ENCODE results near the gene MAML1.

The MAML1 gene

DNA sequence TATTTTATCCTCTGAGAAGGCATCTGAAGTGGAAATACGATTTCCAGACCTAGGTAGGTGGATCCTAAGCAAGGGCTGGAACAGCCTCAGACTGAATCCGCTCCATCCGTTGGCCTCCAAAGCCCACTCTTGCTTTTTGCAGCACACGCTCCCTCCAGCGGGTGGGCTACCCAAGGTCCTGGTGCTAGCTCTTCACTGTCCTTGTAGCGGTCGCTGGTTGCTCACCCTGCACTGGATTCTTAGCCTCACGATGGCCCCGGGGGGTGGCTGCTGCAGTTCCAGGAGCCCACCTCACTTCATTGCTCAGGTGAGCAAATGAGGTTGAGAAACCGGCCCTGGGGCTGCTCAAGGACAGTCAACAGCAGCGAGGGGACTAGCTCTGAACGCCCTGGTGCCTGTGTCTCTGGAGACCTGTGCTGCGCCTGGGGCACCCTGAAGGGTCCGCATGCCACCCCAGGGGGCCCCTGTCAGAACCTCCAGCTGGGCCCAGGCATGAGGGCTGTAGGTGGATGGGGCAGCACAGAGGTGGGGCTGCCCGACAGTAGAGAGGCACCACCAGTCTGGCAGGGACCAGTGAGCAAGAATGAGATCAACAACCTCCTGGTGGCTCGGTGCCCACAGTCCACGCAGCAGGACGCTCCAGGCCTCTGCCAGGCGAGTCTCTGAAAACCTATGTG lies 69.7 kb downstream of the MAML1 start:
- Histone ChIP-seq H3K4me3 (ENCODE audit: low read length, poor library complexity, severe bottlenecking) (no peak overlapping the region), H3K9me2 (replicated peaks; ENCODE audit: low read depth, low read length) (no peaks in the 10 kb centered on the region), H4K20me1 (ENCODE audit: insufficient read depth, low read length, poor library complexity, severe bottlenecking) (peaks cover 14% of the 10 kb centered on the region), H3K9me3 (ENCODE audit: insufficient read depth, low read depth, low read length) (no peaks in the 10 kb centered on the region), H2AFZ (ENCODE audit: low read length) (no peak overlapping the region), H3K27me3 (ENCODE audit: insufficient read depth, low read length, poor library complexity, severe bottlenecking) (no peaks in the 10 kb centered on the region), H3K9ac (ENCODE audit: low read depth, low read length, poor library complexity, severe bottlenecking) (no peak overlapping the region), H3K4me1 (ENCODE audit: insufficient read depth, low read length, poor library complexity, severe bottlenecking) (peaks cover 14% of the 10 kb centered on the region), H3K4me2 (ENCODE audit: low read depth, low read length, poor library complexity, severe bottlenecking) (no peak overlapping the region), H3K79me2 (ENCODE audit: insufficient read depth, low read length) (peaks cover 18% of the 10 kb centered on the region), H3F3A (ENCODE audit: low read depth) (no peaks in the 10 kb centered on the region), H3K36me3 (ENCODE audit: insufficient read depth, low read length) (peaks cover 6% of the 10 kb centered on the region; the same call in 1 of the 2 replicates)
- TF ChIP-seq, protein P1, sequence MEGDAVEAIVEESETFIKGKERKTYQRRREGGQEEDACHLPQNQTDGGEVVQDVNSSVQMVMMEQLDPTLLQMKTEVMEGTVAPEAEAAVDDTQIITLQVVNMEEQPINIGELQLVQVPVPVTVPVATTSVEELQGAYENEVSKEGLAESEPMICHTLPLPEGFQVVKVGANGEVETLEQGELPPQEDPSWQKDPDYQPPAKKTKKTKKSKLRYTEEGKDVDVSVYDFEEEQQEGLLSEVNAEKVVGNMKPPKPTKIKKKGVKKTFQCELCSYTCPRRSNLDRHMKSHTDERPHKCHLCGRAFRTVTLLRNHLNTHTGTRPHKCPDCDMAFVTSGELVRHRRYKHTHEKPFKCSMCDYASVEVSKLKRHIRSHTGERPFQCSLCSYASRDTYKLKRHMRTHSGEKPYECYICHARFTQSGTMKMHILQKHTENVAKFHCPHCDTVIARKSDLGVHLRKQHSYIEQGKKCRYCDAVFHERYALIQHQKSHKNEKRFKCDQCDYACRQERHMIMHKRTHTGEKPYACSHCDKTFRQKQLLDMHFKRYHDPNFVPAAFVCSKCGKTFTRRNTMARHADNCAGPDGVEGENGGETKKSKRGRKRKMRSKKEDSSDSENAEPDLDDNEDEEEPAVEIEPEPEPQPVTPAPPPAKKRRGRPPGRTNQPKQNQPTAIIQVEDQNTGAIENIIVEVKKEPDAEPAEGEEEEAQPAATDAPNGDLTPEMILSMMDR (conservative IDR thresholded peaks at IDR 0.05; ENCODE audit: low read length): no peak
- no peak for TF ChIP-seq EZH2phosphoT487 (IDR thresholded peaks at IDR 0.05; ENCODE audit: borderline replicate concordance)

DNA sequence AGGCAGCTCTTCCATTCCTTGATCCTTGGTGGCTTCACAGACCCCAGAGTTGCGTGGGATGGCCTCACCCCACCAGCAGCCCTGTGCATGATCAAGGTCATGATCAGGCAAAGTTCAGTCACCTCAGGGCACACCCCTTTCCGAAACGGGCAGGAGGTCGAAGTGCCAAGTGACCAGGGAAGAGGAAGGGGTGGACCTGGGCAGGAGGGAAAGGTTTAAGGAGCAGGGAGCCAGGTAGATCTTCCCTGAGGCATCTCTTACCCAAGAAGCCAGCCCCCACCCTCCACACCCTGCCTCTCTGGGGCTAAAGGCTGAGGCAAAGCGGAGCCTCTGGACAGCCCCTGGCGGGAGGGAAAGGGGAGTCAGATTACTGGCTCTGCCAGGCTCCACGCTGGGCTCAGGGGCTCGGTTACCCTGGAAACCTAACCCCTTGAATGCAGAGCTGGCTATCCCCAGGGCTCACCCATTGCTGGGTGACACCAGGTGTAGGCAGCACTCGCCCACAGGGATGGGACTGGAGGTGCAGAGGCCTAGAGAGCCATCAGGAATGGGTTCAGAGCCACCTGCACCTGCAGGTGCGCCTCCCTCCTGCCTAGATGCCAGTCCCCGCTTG lies 70.4 kb downstream of the MAML1 start:
- H3K9me3 ChIP-seq (ENCODE audit: insufficient read depth, low read depth, low read length): no peaks in the 10 kb centered on the region
- no peak overlapping the region for H3K9ac ChIP-seq (ENCODE audit: low read depth, low read length, poor library complexity, severe bottlenecking)
- peaks cover 18% of the 10 kb centered on the region for H3K79me2 ChIP-seq (ENCODE audit: insufficient read depth, low read length)
- H3K27me3 ChIP-seq (ENCODE audit: insufficient read depth, low read length, poor library complexity, severe bottlenecking): no peaks in the 10 kb centered on the region
- H3K9me2 ChIP-seq (replicated peaks; ENCODE audit: low read depth, low read length): no peaks in the 10 kb centered on the region
- peak overlapping the region; percentile 85 for H3K4me2 ChIP-seq (ENCODE audit: low read depth, low read length, poor library complexity, severe bottlenecking)
- H3K4me3 ChIP-seq (ENCODE audit: low read length, poor library complexity, severe bottlenecking): no peak overlapping the region
- H2AFZ ChIP-seq (ENCODE audit: low read length): no peak overlapping the region
- H3F3A ChIP-seq (ENCODE audit: low read depth): no peaks in the 10 kb centered on the region
- H3K36me3 ChIP-seq (ENCODE audit: insufficient read depth, low read length): peaks cover 6% of the 10 kb centered on the region; the same call in 1 of the 2 replicates
- H3K4me1 ChIP-seq (ENCODE audit: insufficient read depth, low read length, poor library complexity, severe bottlenecking): peaks cover 14% of the 10 kb centered on the region
- H4K20me1 ChIP-seq (ENCODE audit: insufficient read depth, low read length, poor library complexity, severe bottlenecking): peaks cover 14% of the 10 kb centered on the region
- TF ChIP-seq, protein P1 (conservative IDR thresholded peaks at IDR 0.05; ENCODE audit: low read length): no peak
- TF ChIP-seq EZH2phosphoT487 (IDR thresholded peaks at IDR 0.05; ENCODE audit: borderline replicate concordance): no peak

DNA sequence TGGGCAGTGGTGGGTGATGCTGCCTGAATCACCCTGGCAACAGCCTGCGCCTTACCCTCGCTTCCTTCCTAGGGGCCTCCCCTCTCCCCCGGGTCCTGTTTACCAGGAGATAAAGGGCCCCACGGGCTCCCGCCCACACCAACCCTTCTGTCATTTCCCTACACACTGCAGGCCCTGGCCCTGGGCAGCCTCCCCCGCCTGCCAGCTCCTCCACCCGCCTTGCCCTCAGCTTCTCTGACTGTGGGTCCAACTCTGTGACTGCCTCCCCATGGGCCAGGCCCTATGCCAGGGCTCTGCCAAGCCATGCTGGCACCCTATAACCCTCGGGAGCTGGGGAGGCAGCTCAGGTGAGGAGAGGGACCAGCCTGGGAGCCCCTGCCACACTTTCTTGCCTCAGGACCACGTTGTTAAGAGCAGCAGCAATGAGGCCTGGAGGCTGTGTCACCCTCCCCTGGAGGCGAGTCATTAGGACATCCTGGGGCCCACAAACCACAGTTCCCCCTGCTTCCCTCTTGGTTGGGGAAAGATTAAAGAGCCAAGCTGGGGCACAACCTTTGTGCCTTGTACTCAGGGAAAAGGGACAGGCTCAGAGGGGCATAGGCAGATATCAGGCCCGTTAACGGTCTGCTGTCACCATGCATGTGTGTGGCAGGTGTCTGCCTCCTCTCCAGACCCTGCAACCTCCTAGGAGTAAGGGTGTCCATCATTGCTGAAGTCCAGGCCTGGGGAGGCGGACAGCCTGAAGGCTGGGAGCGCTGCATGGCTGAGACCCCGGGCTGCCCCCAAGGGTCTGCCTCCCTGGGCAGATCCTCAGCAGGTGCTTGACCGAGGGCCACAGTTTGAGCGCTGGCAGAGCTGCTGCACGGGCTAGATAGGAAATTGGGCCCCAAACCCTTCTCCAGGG lies 71.3 kb downstream of the MAML1 start:
- Histone ChIP-seq H3K4me1 (ENCODE audit: insufficient read depth, low read length, poor library complexity, severe bottlenecking) (peaks cover 14% of the 10 kb centered on the region), H3K4me2 (ENCODE audit: low read depth, low read length, poor library complexity, severe bottlenecking) (peak overlapping the region; percentile 85), H3K27me3 (ENCODE audit: insufficient read depth, low read length, poor library complexity, severe bottlenecking) (no peaks in the 10 kb centered on the region), H3K9me3 (ENCODE audit: insufficient read depth, low read depth, low read length) (no peaks in the 10 kb centered on the region), H3F3A (ENCODE audit: low read depth) (no peaks in the 10 kb centered on the region), H4K20me1 (ENCODE audit: insufficient read depth, low read length, poor library complexity, severe bottlenecking) (peaks cover 14% of the 10 kb centered on the region), H3K9ac (ENCODE audit: low read depth, low read length, poor library complexity, severe bottlenecking) (peak overlapping the region; percentile 72), H2AFZ (ENCODE audit: low read length) (no peak overlapping the region), H3K36me3 (ENCODE audit: insufficient read depth, low read length) (peaks cover 6% of the 10 kb centered on the region; the same call in 1 of the 2 replicates), H3K4me3 (ENCODE audit: low read length, poor library complexity, severe bottlenecking) (peak overlapping the region; percentile 73), H3K9me2 (replicated peaks; ENCODE audit: low read depth, low read length) (no peaks in the 10 kb centered on the region), H3K79me2 (ENCODE audit: insufficient read depth, low read length) (peaks cover 18% of the 10 kb centered on the region)
- TF ChIP-seq EZH2phosphoT487 (IDR thresholded peaks at IDR 0.05; ENCODE audit: borderline replicate concordance): no peak
- TF ChIP-seq, protein P1 (conservative IDR thresholded peaks at IDR 0.05; ENCODE audit: low read length): no peak

Measured in Loucy (cell line).